ENCODE results near the gene HDGFL1. TPM values are rescaled to one million over a fixed set of nuclear protein-coding genes. Genes with fewer than 3 reads are reported as not detected.

HDGFL1 gene
- total and polyA plus RNA-seq, 7 donors, result not detected

DNA sequence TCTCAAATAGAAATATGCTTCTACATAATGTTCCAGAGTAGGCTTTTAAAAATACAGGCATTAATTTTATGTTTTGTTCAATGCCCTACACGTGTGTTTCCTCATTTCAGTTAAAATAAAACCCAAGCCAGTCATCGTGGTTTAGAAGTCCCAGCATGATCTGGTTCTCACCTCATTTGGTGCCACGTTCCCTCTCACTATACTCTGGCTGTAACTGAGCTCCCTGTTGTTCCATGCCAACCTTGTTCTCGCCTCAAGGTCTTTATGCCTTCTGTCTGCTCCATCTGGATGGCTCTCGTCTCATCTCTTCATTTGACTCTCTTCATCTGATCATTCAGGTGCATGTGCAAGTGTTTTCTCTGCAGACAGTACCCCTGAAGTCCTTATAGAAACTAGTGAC lies 32.6 kb downstream of the HDGFL1 start:
- H3K27ac ChIP-seq, result no peak overlapping the region
- ATAC-seq (no peak), DNase-seq (no peak)
- H3K36me3 ChIP-seq (ENCODE audit: insufficient read depth in 1 of 2, low read depth in 1 of 2), result no peaks in the 10 kb centered on the region
- no peaks in the 10 kb centered on the region for H3K27me3 ChIP-seq (ENCODE audit: insufficient read depth in 3 of 3, low read length in 2 of 3)
- H3K4me3 ChIP-seq, result no peak overlapping the region
- no peaks in the 10 kb centered on the region for H3K4me1 ChIP-seq
- H3K9me3 ChIP-seq, result no peaks in the 10 kb centered on the region
- intact Hi-C loops (cut with DNase I), result no loop called here
- WGBS, 3 donors, result 72 to 91% (median 83%) methylated on average over 5 of the region's 5 CpGs
- TF ChIP-seq, protein P1, sequence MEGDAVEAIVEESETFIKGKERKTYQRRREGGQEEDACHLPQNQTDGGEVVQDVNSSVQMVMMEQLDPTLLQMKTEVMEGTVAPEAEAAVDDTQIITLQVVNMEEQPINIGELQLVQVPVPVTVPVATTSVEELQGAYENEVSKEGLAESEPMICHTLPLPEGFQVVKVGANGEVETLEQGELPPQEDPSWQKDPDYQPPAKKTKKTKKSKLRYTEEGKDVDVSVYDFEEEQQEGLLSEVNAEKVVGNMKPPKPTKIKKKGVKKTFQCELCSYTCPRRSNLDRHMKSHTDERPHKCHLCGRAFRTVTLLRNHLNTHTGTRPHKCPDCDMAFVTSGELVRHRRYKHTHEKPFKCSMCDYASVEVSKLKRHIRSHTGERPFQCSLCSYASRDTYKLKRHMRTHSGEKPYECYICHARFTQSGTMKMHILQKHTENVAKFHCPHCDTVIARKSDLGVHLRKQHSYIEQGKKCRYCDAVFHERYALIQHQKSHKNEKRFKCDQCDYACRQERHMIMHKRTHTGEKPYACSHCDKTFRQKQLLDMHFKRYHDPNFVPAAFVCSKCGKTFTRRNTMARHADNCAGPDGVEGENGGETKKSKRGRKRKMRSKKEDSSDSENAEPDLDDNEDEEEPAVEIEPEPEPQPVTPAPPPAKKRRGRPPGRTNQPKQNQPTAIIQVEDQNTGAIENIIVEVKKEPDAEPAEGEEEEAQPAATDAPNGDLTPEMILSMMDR (IDR thresholded peaks at IDR 0.05), result no peak

DNA sequence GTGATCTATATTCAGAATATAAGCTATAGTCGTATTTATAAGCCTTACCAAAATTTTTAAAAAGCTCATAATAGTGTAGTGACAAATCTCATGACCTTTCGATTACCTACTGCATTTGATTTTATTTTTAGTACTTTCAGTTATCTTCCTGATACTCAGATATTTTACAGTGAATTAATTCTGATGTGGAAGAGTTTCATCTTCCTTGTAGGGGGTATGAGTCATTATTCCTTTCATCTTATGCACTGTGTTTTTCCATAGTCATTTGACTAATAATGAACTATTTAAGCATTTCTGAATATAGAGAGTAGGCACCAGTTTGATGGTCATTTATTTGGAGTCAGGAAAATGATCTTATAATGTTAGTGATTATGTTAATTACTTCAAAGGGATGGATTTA lies 36.4 kb downstream of the HDGFL1 start:
- Histone ChIP-seq H3K36me3 (ENCODE audit: insufficient read depth in 1 of 2, low read depth in 1 of 2) (no peaks in the 10 kb centered on the region), H3K4me3 (no peak overlapping the region), H3K9me3 (no peaks in the 10 kb centered on the region), H3K27ac (no peak overlapping the region), H3K27me3 (ENCODE audit: insufficient read depth in 3 of 3, low read length in 2 of 3) (no peaks in the 10 kb centered on the region), H3K4me1 (no peaks in the 10 kb centered on the region)
- WGBS, 3 donors, result 94 to 97% (median 95%) methylated on average over 2 of the region's 2 CpGs
- ATAC-seq (no peak), DNase-seq (no peak)
- TF ChIP-seq, protein P1 (IDR thresholded peaks at IDR 0.05), result no peak
- intact Hi-C loops (cut with DNase I), result no loop called here

- Histone ChIP-seq H3K4me1 (peaks cover 5% of the 10 kb centered on the region), H3K27ac (no peak overlapping the region), H3K4me3 (no peak overlapping the region), H3K9me3 (no peaks in the 10 kb centered on the region), H3K36me3 (ENCODE audit: insufficient read depth in 1 of 2, low read depth in 1 of 2) (no peaks in the 10 kb centered on the region), H3K27me3 (ENCODE audit: insufficient read depth in 3 of 3, low read length in 2 of 3) (no peaks in the 10 kb centered on the region)
- 70 to 94% (median 84%) methylated on average over 4 of the region's 4 CpGs for WGBS, 3 donors
- TF ChIP-seq, protein P1 (IDR thresholded peaks at IDR 0.05), result no peak
- ATAC-seq, result no peak
- intact Hi-C loops (cut with DNase I), result no loop called here
- no peak for DNase-seq
These were observed 40.8 kb downstream of the HDGFL1 start for GRCh38 chr6:22610127-22610526.

- TF ChIP-seq, protein P1 (IDR thresholded peaks at IDR 0.05), result no peak
- Histone ChIP-seq H3K4me3 (no peak overlapping the region), H3K4me1 (peaks cover 5% of the 10 kb centered on the region), H3K27ac (no peak overlapping the region), H3K27me3 (ENCODE audit: insufficient read depth in 3 of 3, low read length in 2 of 3) (no peaks in the 10 kb centered on the region), H3K9me3 (no peaks in the 10 kb centered on the region), H3K36me3 (ENCODE audit: insufficient read depth in 1 of 2, low read depth in 1 of 2) (no peaks in the 10 kb centered on the region)
- DNase-seq (no peak), ATAC-seq (no peak)
- WGBS, 3 donors, result 44 to 63% (median 51%) methylated on average over 3 of the region's 3 CpGs
- intact Hi-C loops (cut with DNase I), result no loop called here
These were observed 42.9 kb downstream of the HDGFL1 start for GRCh38 chr6:22612236-22612635.

DNA sequence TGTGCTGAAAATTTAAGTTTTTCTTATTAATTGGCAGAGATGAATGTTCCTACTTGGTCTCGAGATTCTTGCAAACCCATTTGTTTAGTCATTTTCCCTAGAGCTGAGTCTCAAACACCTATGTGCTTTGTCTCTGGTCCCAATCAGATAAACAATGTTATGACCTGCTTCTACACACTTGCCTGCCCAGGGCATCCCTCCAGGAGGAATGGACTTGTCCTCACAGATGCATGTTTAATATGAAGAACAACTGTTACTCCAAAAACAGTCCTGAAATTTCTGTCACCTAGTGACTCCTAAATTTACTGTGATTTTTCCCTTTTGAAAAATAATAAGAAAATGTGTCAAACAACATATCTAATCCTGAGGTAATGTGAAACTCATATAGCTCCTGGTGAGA lies 43.7 kb downstream of the HDGFL1 start:
- TF ChIP-seq, protein P1 (IDR thresholded peaks at IDR 0.05), result no peak
- WGBS, 3 donors, result 82 to 94% (median 92%) methylated on average over 1 of the region's 1 CpG

More for the DNA sequence above, 43.7 kb downstream of the HDGFL1 start:
- Histone ChIP-seq H3K36me3 (ENCODE audit: insufficient read depth in 1 of 2, low read depth in 1 of 2) (no peaks in the 10 kb centered on the region), H3K27ac (no peak overlapping the region), H3K27me3 (ENCODE audit: insufficient read depth in 3 of 3, low read length in 2 of 3) (no peaks in the 10 kb centered on the region), H3K4me1 (peaks cover 5% of the 10 kb centered on the region), H3K9me3 (no peaks in the 10 kb centered on the region), H3K4me3 (no peak overlapping the region)
- ATAC-seq, result no peak
- DNase-seq, result no peak
- intact Hi-C loops (cut with DNase I), result no loop called here
